GM15510 (cell line): ENCODE results near the gene FOXK1.

Experiments used
- POLR2A ChIP-seq: IDR thresholded peaks from 3 replicates; pipeline ENCODE4 v1.6.1; 2011; ENCODE audit warnings: borderline replicate concordance; ENCODE audit not compliant: insufficient read length; ENCODE audit errors: extremely low read depth

The FOXK1 gene

GRCh38 chr7:4815609-4816418, 133.7 kb downstream of the FOXK1 start:
- no peak for TF ChIP-seq POLR2A

GRCh38 chr7:4816419-4817080, 134.5 kb downstream of the FOXK1 start:
- TF ChIP-seq POLR2A: no peak

GRCh38 chr7:4817178-4817901, 135.2 kb downstream of the FOXK1 start:
- TF ChIP-seq POLR2A: no peak

- no peak for TF ChIP-seq POLR2A
Observed at GRCh38 chr7:4818000-4818794, 136.1 kb downstream of the FOXK1 start.

- TF ChIP-seq POLR2A: no peak
Observed at GRCh38 chr7:4819560-4820404, 137.7 kb downstream of the FOXK1 start.

- no peak for TF ChIP-seq POLR2A
Observed at GRCh38 chr7:4820405-4820966, 138.4 kb downstream of the FOXK1 start.
